ENCODE results near the gene BCAS3.

- TF ChIP-seq, protein P1, sequence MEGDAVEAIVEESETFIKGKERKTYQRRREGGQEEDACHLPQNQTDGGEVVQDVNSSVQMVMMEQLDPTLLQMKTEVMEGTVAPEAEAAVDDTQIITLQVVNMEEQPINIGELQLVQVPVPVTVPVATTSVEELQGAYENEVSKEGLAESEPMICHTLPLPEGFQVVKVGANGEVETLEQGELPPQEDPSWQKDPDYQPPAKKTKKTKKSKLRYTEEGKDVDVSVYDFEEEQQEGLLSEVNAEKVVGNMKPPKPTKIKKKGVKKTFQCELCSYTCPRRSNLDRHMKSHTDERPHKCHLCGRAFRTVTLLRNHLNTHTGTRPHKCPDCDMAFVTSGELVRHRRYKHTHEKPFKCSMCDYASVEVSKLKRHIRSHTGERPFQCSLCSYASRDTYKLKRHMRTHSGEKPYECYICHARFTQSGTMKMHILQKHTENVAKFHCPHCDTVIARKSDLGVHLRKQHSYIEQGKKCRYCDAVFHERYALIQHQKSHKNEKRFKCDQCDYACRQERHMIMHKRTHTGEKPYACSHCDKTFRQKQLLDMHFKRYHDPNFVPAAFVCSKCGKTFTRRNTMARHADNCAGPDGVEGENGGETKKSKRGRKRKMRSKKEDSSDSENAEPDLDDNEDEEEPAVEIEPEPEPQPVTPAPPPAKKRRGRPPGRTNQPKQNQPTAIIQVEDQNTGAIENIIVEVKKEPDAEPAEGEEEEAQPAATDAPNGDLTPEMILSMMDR (IDR thresholded peaks at IDR 0.05; ENCODE audit: insufficient read depth, low read depth, low read length), result no peak
- no peak for TF ChIP-seq EZH2 (IDR thresholded peaks at IDR 0.05; ENCODE audit: insufficient read depth, low read length)
Observed at GRCh38 chr17:61376931-61377838, 699.5 kb downstream of the BCAS3 start.
